Endodermal cell (in vitro differentiated cells): ENCODE results near the gene FBXL4. TPM values are rescaled to one million over a fixed set of nuclear protein-coding genes. Genes with fewer than 3 reads are reported as not detected.
"Not testable (repeated sequence)": the region's sequence is repeated elsewhere in the genome, so short reads cannot be mapped to it uniquely, and the experiment has no call there.

ENCODE experiments used
- DNase-seq: peaks from one replicate; pipeline ENCODE4 v3.0.0-alpha.2; 2017
- H3K27ac ChIP-seq: 2 replicates; pipeline ENCODE4 v1.5.1; 2013; ENCODE audit warnings: mild to moderate bottlenecking, low read depth, low read length, moderate library complexity
- H3K27me3 ChIP-seq: 2 replicates; pipeline ENCODE4 v1.6.1; 2013; ENCODE audit warnings: mild to moderate bottlenecking, low read length, moderate library complexity; ENCODE audit not compliant: insufficient read depth, control insufficient read depth, poor library complexity, severe bottlenecking
- H3K36me3 ChIP-seq: 2 replicates; pipeline ENCODE4 v1.7.0; 2013; ENCODE audit warnings: mild to moderate bottlenecking, low read length, moderate library complexity; ENCODE audit not compliant: control insufficient read depth, insufficient read depth
- H3K4me1 ChIP-seq: one replicate; pipeline ENCODE4 v1.7.0; 2013; ENCODE audit warnings: low read length; ENCODE audit not compliant: control insufficient read depth, insufficient read depth
- H3K4me3 ChIP-seq: 2 replicates; pipeline ENCODE4 v1.5.1; 2013; ENCODE audit warnings: mild to moderate bottlenecking, low read length, moderate library complexity
- H3K9ac ChIP-seq: 2 replicates; pipeline ENCODE4 v1.6.1; 2013; ENCODE audit warnings: mild to moderate bottlenecking, low read length, moderate library complexity; ENCODE audit not compliant: poor library complexity, severe bottlenecking; ENCODE audit errors: extremely low read depth
- H3K9me3 ChIP-seq: 2 replicates; pipeline ENCODE4 v1.6.1; 2013; ENCODE audit warnings: mild to moderate bottlenecking, low read length, moderate library complexity; ENCODE audit not compliant: control insufficient read depth
- H3K27ac Mint-ChIP-seq: 2 replicates; pipeline ENCODE4 v1.8.0; 2020; ENCODE audit warnings: mixed read lengths
- H3K27me3 Mint-ChIP-seq: 2 replicates; pipeline ENCODE4 v1.8.0; 2021; ENCODE audit warnings: mild to moderate bottlenecking, mixed read lengths; ENCODE audit not compliant: insufficient read depth
- H3K36me3 Mint-ChIP-seq: 2 replicates; pipeline ENCODE4 v1.8.0; 2020; ENCODE audit warnings: low read depth, mixed read lengths
- H3K4me1 Mint-ChIP-seq: 2 replicates; pipeline ENCODE4 v1.8.0; 2020; ENCODE audit warnings: mixed read lengths
- H3K4me3 Mint-ChIP-seq: 2 replicates; pipeline ENCODE4 v1.8.0; 2020; ENCODE audit warnings: mild to moderate bottlenecking, moderate library complexity, mixed read lengths
- H3K9me3 Mint-ChIP-seq: 2 replicates; pipeline ENCODE4 v1.8.0; 2020; ENCODE audit warnings: mild to moderate bottlenecking, mixed read lengths
- CTCF ChIP-seq: fragments of 200-600 bp; sonication (generic); conservative IDR thresholded peaks from 2 replicates; pipeline ENCODE4 v1.5.0; 2021; ENCODE audit warnings: antibody characterized with exemption, mild to moderate bottlenecking
- WGBS, 2 experiments: methylation state at CpG; one replicate each; pipeline versions ENCODE4 v1.1.5 to v1.1.7; 2013; ENCODE audit warnings: missing lambda C conversion rate in 2 of 2, mixed read lengths in 1 of 2; ENCODE audit not compliant: insufficient coverage in 1 of 2, insufficient read length in 1 of 2; 5-methylcytosine and 5-hydroxymethylcytosine counted together
- total RNA-seq, 2 donors: library from RNA; stranded (reverse); fragmentation: NEBNext Ultra II Directional in 1 of 2; extraction: Animal tissue kit (Norgen Biotek cat#: 25700) in 1 of 2; gene quantifications; 2 replicates in 1 of 2; 3 replicates in 1 of 2; pipeline ENCODE4 v1.2.1, GENCODE V29; 2021

Gene FBXL4
- total RNA-seq, 2 donors from 2014 or later = 14.1 to 17.4 TPM

- no peaks in the 10 kb centered on the region for H3K9me3 Mint-ChIP-seq
These were observed 21.9 kb downstream of the FBXL4 start for GRCh38 chr6:98925831-98926230.

GRCh38 chr6:98924647-98925046 lies 23.1 kb downstream of the FBXL4 start:
- no peaks in the 10 kb centered on the region for H3K9me3 Mint-ChIP-seq
- 85 to 100% methylated on average over 2 to 6 of the region's 6 CpGs for WGBS, 2 experiments
- Histone ChIP-seq H3K9ac (no peak overlapping the region), H3K4me3 (no peak overlapping the region), H3K27ac (no peak overlapping the region), H3K4me1 (no peaks in the 10 kb centered on the region), H3K9me3 (no peaks in the 10 kb centered on the region), H3K27me3 (no peaks in the 10 kb centered on the region), H3K36me3 (peaks cover 6% of the 10 kb centered on the region)
- DNase-seq = no peak
- H3K4me1 Mint-ChIP-seq = no peaks in the 10 kb centered on the region
- TF ChIP-seq CTCF = no peak
- H3K36me3 Mint-ChIP-seq = peaks cover 14% of the 10 kb centered on the region
- H3K27ac Mint-ChIP-seq = no peak overlapping the region
- H3K4me3 Mint-ChIP-seq = no peak overlapping the region
- no peaks in the 10 kb centered on the region for H3K27me3 Mint-ChIP-seq

More at GRCh38 chr6:98925831-98926230, 21.9 kb downstream of the FBXL4 start:
- Mint-ChIP-seq H3K27ac (no peak overlapping the region), H3K36me3 (peaks cover 16% of the 10 kb centered on the region), H3K4me1 (no peaks in the 10 kb centered on the region), H3K4me3 (no peak overlapping the region), H3K27me3 (no peaks in the 10 kb centered on the region)
- TF ChIP-seq CTCF = no peak
- Histone ChIP-seq H3K36me3 (peaks cover 6% of the 10 kb centered on the region), H3K27me3 (no peaks in the 10 kb centered on the region), H3K4me1 (no peaks in the 10 kb centered on the region), H3K9ac (no peak overlapping the region), H3K9me3 (no peaks in the 10 kb centered on the region), H3K27ac (no peak overlapping the region), H3K4me3 (no peak overlapping the region)
- DNase-seq = no peak
- WGBS, 2 experiments = 59 to 92% methylated on average over 2 to 5 of the region's 5 CpGs

GRCh38 chr6:98920904-98921431 lies 26.8 kb downstream of the FBXL4 start:
- no peak for DNase-seq
- Mint-ChIP-seq H3K27me3 (no peaks in the 10 kb centered on the region), H3K36me3 (peaks cover 15% of the 10 kb centered on the region), H3K4me1 (no peaks in the 10 kb centered on the region), H3K27ac (no peak overlapping the region), H3K4me3 (no peak overlapping the region), H3K9me3 (no peaks in the 10 kb centered on the region)
- H3K9me3 ChIP-seq = no peaks in the 10 kb centered on the region
- H3K36me3 ChIP-seq = no peaks in the 10 kb centered on the region
- no peaks in the 10 kb centered on the region for H3K4me1 ChIP-seq
- no peak for TF ChIP-seq CTCF
- H3K27ac ChIP-seq = no peak overlapping the region
- no peaks in the 10 kb centered on the region for H3K27me3 ChIP-seq
- H3K9ac ChIP-seq = no peak overlapping the region
- H3K4me3 ChIP-seq = no peak overlapping the region

- H3K36me3 ChIP-seq, H3K4me1 ChIP-seq, H3K4me3 ChIP-seq, H3K27me3 ChIP-seq, H3K27ac ChIP-seq, H3K4me1 Mint-ChIP-seq, H3K9me3 ChIP-seq, H3K27me3 Mint-ChIP-seq, H3K9ac ChIP-seq, H3K4me3 Mint-ChIP-seq, DNase-seq, H3K27ac Mint-ChIP-seq: not testable (repeated sequence)
- 94 to 100% methylated on average over 2 to 13 of the region's 13 CpGs for WGBS, 2 experiments
- H3K36me3 Mint-ChIP-seq = peaks cover 52% of the 10 kb centered on the region
- H3K9me3 Mint-ChIP-seq = peaks cover 40% of the 10 kb centered on the region
These were observed 36.8 kb downstream of the FBXL4 start for GRCh38 chr6:98910946-98911345.
